H1 (cell line): Measurements from ENCODE around the gene F5. TPM values are rescaled to one million over a fixed set of nuclear protein-coding genes. Genes with fewer than 3 reads are reported as not detected.

Source experiments
- CTCF ChIA-PET: fragments of 300-600 bp; sonication (Branson Sonifier 250); formaldehyde crosslinking; loops from one replicate; lab custom pipeline; 2021; ENCODE audit not compliant: partially characterized antibody; lab: Charles Lee
- POLR2A ChIA-PET: fragments of 300-600 bp; sonication (Branson Sonifier 250); formaldehyde crosslinking; loops from one replicate; lab custom pipeline; 2021; ENCODE audit warnings: inconsistent platforms; ENCODE audit not compliant: partially characterized antibody; lab: Charles Lee
- DNase-seq, 2 experiments: peaks; one replicate each; pipeline versions ENCODE4 v3.0.0 to v3.0.0-alpha.2; 2010 to 2022; ENCODE audit warnings: low spot score in 2 of 2, low read depth in 1 of 2, mixed read lengths in 1 of 2
- FAIRE-seq: peaks from 2 replicates; lab custom pipeline; 2011; peaks lifted over from hg19 to GRCh38; lab: Jason Lieb, UNC
- H2AFZ ChIP-seq: 2 replicates; pipeline ENCODE4 v1.8.1; 2012; ENCODE audit warnings: low read length, inconsistent platforms
- H2AK5ac ChIP-seq: 2 replicates; pipeline ENCODE4 v1.6.1; 2013; ENCODE audit warnings: low read depth, low read length
- H2BK120ac ChIP-seq: replicated peaks from 2 replicates; pipeline ENCODE3; 2013; ENCODE audit warnings: low read depth, low read length, inconsistent platforms
- H2BK12ac ChIP-seq: 2 replicates; pipeline ENCODE4 v1.6.1; 2013; ENCODE audit warnings: low read depth, low read length
- H2BK15ac ChIP-seq: 2 replicates; pipeline ENCODE4 v1.6.1; 2013; ENCODE audit warnings: low read length
- H2BK20ac ChIP-seq: 2 replicates; pipeline ENCODE4 v1.6.1; 2013; ENCODE audit warnings: low read length
- H2BK5ac ChIP-seq: 2 replicates; pipeline ENCODE4 v1.6.1; 2013; ENCODE audit warnings: low read depth, low read length
- H3K14ac ChIP-seq: 2 replicates; pipeline ENCODE4 v1.6.1; 2013; ENCODE audit warnings: inconsistent platforms; ENCODE audit not compliant: insufficient read length
- H3K18ac ChIP-seq: 2 replicates; pipeline ENCODE4 v1.6.1; 2013; ENCODE audit warnings: low read length; ENCODE audit errors: extremely low read depth
- H3K23ac ChIP-seq: 2 replicates; pipeline ENCODE4 v1.6.1; 2013; ENCODE audit warnings: inconsistent platforms; ENCODE audit not compliant: insufficient read length
- H3K23me2 ChIP-seq: 2 replicates; pipeline ENCODE4 v1.6.1; 2013; ENCODE audit warnings: low read depth, low read length
- H3K27ac ChIP-seq: 2 replicates; pipeline ENCODE4 v1.6.1; 2011; ENCODE audit warnings: low read depth, low read length, inconsistent platforms
- H3K27me3 ChIP-seq, 4 experiments: replicated peaks in 1 of 4; 1 replicate in 1 of 4; 2 replicates in 3 of 4; pipeline versions ENCODE4 v1.6.1 to v1.8.1; 2011 to 2013; ENCODE audit warnings: low read length in 3 of 4, mild to moderate bottlenecking in 3 of 4, inconsistent platforms in 2 of 4, mixed read lengths in 2 of 4, moderate library complexity in 1 of 4; ENCODE audit not compliant: control insufficient read depth in 3 of 4, insufficient read depth in 3 of 4; ENCODE audit errors: extremely low read depth in 1 of 4
- H3K36me3 ChIP-seq, 4 experiments: 2 replicates each; pipeline versions ENCODE4 v1.6.1 to v1.8.1; 2011 to 2013; ENCODE audit warnings: mild to moderate bottlenecking in 4 of 4, low read length in 3 of 4, moderate library complexity in 2 of 4, control low read depth in 1 of 4, inconsistent platforms in 1 of 4; ENCODE audit not compliant: insufficient read depth in 4 of 4, control insufficient read depth in 2 of 4
- H3K4ac ChIP-seq: replicated peaks from 2 replicates; pipeline ENCODE3; 2013; ENCODE audit warnings: low read length, low read depth, mixed read lengths, inconsistent platforms; ENCODE audit not compliant: insufficient read length
- H3K4me1 ChIP-seq, 4 experiments: replicated peaks in 1 of 4; 1 replicate in 1 of 4; 2 replicates in 3 of 4; pipeline versions ENCODE4 v1.6.1 to v1.8.1; 2011 to 2013; ENCODE audit warnings: low read length in 3 of 4, inconsistent platforms in 2 of 4, mixed read lengths in 1 of 4; ENCODE audit not compliant: insufficient read depth in 4 of 4, control insufficient read depth in 3 of 4
- H3K4me2 ChIP-seq, 2 experiments: 2 replicates each; pipeline versions ENCODE4 v1.6.1 to v1.8.1; 2011 to 2013; ENCODE audit warnings: low read depth in 2 of 2, low read length in 2 of 2, control low read depth in 1 of 2, inconsistent platforms in 1 of 2, mild to moderate bottlenecking in 1 of 2; ENCODE audit not compliant: insufficient read depth in 1 of 2
- H3K4me3 ChIP-seq, 4 experiments: fragments of 200-600, 300-600 bp in 1 of 4; sonication (generic), shearing (Covaris generic), sonication (Bioruptor Twin) in 1 of 4; 2 replicates each; pipeline versions ENCODE4 v1.5.1 to v1.8.1; 2011 to 2016; ENCODE audit warnings: low read length in 4 of 4, low read depth in 3 of 4, control low read depth in 2 of 4, inconsistent platforms in 2 of 4, mild to moderate bottlenecking in 2 of 4, mixed read lengths in 1 of 4, moderate library complexity in 1 of 4; ENCODE audit not compliant: insufficient read depth in 2 of 4; ENCODE audit errors: extremely low read depth in 1 of 4
- H3K56ac ChIP-seq: replicated peaks from 2 replicates; pipeline ENCODE3; 2013; ENCODE audit warnings: low read depth, mild to moderate bottlenecking, mixed read lengths, low read length, inconsistent platforms; ENCODE audit not compliant: insufficient read length
- H3K79me1 ChIP-seq: 2 replicates; pipeline ENCODE4 v1.6.1; 2013; ENCODE audit warnings: low read depth, low read length, control low read depth
- H3K79me2 ChIP-seq, 2 experiments: 2 replicates each; pipeline versions ENCODE4 v1.6.1 to v1.8.1; 2012 to 2013; ENCODE audit warnings: low read length in 2 of 2, mild to moderate bottlenecking in 2 of 2, inconsistent platforms in 1 of 2; ENCODE audit not compliant: insufficient read depth in 2 of 2, control insufficient read depth in 1 of 2
- H3K9ac ChIP-seq, 4 experiments: replicated peaks in 1 of 4; 1 replicate in 1 of 4; 2 replicates in 3 of 4; pipeline versions ENCODE4 v1.6.1 to v1.8.1; 2011 to 2013; ENCODE audit warnings: low read depth in 3 of 4, low read length in 3 of 4, control low read depth in 2 of 4, mild to moderate bottlenecking in 2 of 4, moderate library complexity in 2 of 4, inconsistent platforms in 1 of 4; ENCODE audit errors: extremely low read depth in 1 of 4
- H3K9me3 ChIP-seq, 2 experiments: 2 replicates each; pipeline versions ENCODE4 v1.6.1 to v1.8.1; 2012 to 2013; ENCODE audit warnings: mild to moderate bottlenecking in 2 of 2, moderate library complexity in 2 of 2, control low read depth in 1 of 2, inconsistent platforms in 1 of 2, low read depth in 1 of 2, low read length in 1 of 2, mixed read lengths in 1 of 2; ENCODE audit not compliant: insufficient read depth in 2 of 2
- H4K20me1 ChIP-seq, 2 experiments: replicated peaks in 1 of 2; 2 replicates each; pipeline versions ENCODE3 to v1.8.1; 2011 to 2013; ENCODE audit warnings: inconsistent platforms in 2 of 2, low read length in 2 of 2, mild to moderate bottlenecking in 1 of 2; ENCODE audit not compliant: insufficient read depth in 2 of 2, control insufficient read depth in 1 of 2
- H4K5ac ChIP-seq: 2 replicates; pipeline ENCODE4 v1.6.1; 2013; ENCODE audit warnings: low read length, low read depth, mixed read lengths, inconsistent platforms; ENCODE audit not compliant: insufficient read length
- H4K8ac ChIP-seq: 2 replicates; pipeline ENCODE4 v1.8.0; 2013; ENCODE audit warnings: mild to moderate bottlenecking, moderate library complexity, low read length, inconsistent platforms; ENCODE audit not compliant: insufficient read depth; ENCODE audit errors: extremely low read depth
- H4K91ac ChIP-seq: replicated peaks from 2 replicates; pipeline ENCODE3; 2013; ENCODE audit warnings: low read length, mixed read lengths, inconsistent platforms; ENCODE audit not compliant: insufficient read length
- BRCA1 ChIP-seq: IDR thresholded peaks from 2 replicates; pipeline ENCODE4 v1.6.1; 2012; ENCODE audit warnings: low read depth, low read length, improper control_type of control experiment
- CBX8 ChIP-seq: fragments of 300-800, 300-1000 bp; sonication (generic); IDR thresholded peaks from 2 replicates; pipeline ENCODE4 v1.7.1; 2016; ENCODE audit warnings: low read depth, low read length, borderline replicate concordance
- CEBPB ChIP-seq: IDR thresholded peaks from 2 replicates; pipeline ENCODE4 v1.6.1; 2012; ENCODE audit warnings: low read depth, low read length
- HDAC6 ChIP-seq: IDR thresholded peaks from one replicate; pipeline ENCODE4 v1.7.1; 2012; ENCODE audit warnings: low read depth, mild to moderate bottlenecking, inconsistent platforms, low read length, moderate library complexity
- PHF8 ChIP-seq: fragments of 200-600 bp; sonication (generic); conservative IDR thresholded peaks from 2 replicates; pipeline ENCODE4 v1.7.1; 2012; ENCODE audit warnings: low read depth, mild to moderate bottlenecking, inconsistent platforms, low read length, moderate library complexity
- POLR2A ChIP-seq, 2 experiments: IDR thresholded peaks; 1 replicate in 1 of 2; 2 replicates in 1 of 2; pipeline ENCODE4 v1.6.1; 2011; ENCODE audit warnings: low read depth in 2 of 2, low read length in 2 of 2, mild to moderate bottlenecking in 2 of 2; ENCODE audit errors: control extremely low read depth in 1 of 2
- RBBP5 ChIP-seq: IDR thresholded peaks from 2 replicates; pipeline ENCODE4 v1.7.1; 2012; ENCODE audit warnings: low read depth, mild to moderate bottlenecking, inconsistent platforms, low read length, moderate library complexity, borderline replicate concordance
- RFX5 ChIP-seq: IDR thresholded peaks from 2 replicates; pipeline ENCODE4 v1.6.1; 2011; ENCODE audit warnings: low read depth, low read length, improper control_type of control experiment, borderline replicate concordance
- SIRT6 ChIP-seq: IDR thresholded peaks from one replicate; pipeline ENCODE4 v1.7.1; 2012; ENCODE audit warnings: low read length, inconsistent platforms
- WGBS, 2 experiments: shearing (Covaris generic) in 1 of 2; methylation state at CpG; one replicate each; pipeline versions ENCODE4 v1.1.6 to v1.1.7; 2013 to 2015; ENCODE audit warnings: low lambda C conversion rate in 2 of 2, mixed read lengths in 2 of 2, inconsistent platforms in 1 of 2, low coverage in 1 of 2, missing lambda C conversion rate in 1 of 2; ENCODE audit not compliant: insufficient replicate concordance in 2 of 2, insufficient coverage in 1 of 2, insufficient read length in 1 of 2; ENCODE audit errors: extremely low coverage in 1 of 2, missing lambda C conversion rate in 1 of 2; 5-methylcytosine and 5-hydroxymethylcytosine counted together
- polyA plus RNA-seq, 7 experiments: library from polyadenylated mRNA; depleted of rRNA in 3 of 7; stranded (reverse) in 5 of 7; unstranded in 2 of 7; fragments of >200 nt in 5 of 7; fragments of 200-250 nt in 2 of 7; gene quantifications; 1 replicate in 5 of 7; 2 replicates in 1 of 7; 4 replicates in 1 of 7; pipeline versions ENCODE4 v1.2.1 to v1.2.3, GENCODE V29; 2011 to 2013; ENCODE audit warnings: missing spikeins in 2 of 7, mixed read lengths in 2 of 7
- total RNA-seq: library from RNA; stranded (reverse); fragmentation: NEBNext Ultra II Directional; extraction: Animal tissue kit (Norgen Biotek cat#: 25700); gene quantifications from 2 replicates; pipeline ENCODE4 v1.2.1, GENCODE V29; 2021
- TF ChIP-seq, protein P1 (sequence below): IDR thresholded peaks from 2 replicates; pipeline ENCODE4 v1.6.1; 2012; ENCODE audit warnings: low read length, inconsistent platforms
- TF ChIP-seq, protein P2 (sequence below): IDR thresholded peaks from 2 replicates; pipeline ENCODE4 v1.6.1; 2012; ENCODE audit warnings: inconsistent platforms

The F5 gene
- total and polyA plus RNA-seq, 2 of the 8 experiments (the other 6 are each of a cell fraction or from before 2014, with no cell fraction given), result 0.04 to 0.06 TPM

DNA sequence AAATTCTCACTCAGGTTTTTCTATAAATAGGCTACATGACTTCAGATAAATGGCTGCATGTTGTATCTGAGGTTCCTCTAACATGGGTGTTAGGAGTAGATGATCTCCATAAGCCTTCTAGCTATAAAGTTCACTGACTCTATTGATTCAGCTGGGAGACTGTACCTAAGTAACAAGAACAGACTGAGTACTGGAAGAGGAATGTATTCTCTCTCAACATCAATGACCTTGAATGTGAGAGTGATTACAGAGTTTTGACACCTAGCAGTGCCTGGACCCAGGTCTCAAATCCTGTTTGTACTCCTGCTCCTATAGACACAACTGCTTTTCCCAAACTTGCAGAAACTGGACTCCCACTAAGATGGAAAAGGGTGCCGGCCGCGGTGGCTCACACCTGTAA is 91.9 kb downstream of the F5 start:
- Histone ChIP-seq H4K91ac (no peak overlapping the region), H4K8ac (no peak overlapping the region), H3K79me1 (no peaks in the 10 kb centered on the region), H2BK120ac (no peak overlapping the region), H3K79me2 (no peaks in the 10 kb centered on the region), H2AK5ac (no peak overlapping the region), H4K20me1 (no peaks in the 10 kb centered on the region), H2BK12ac (no peak overlapping the region), H2BK15ac (no peak overlapping the region), H3K23me2 (no peaks in the 10 kb centered on the region), H3K14ac (no peak overlapping the region), H3K36me3 (no peaks in the 10 kb centered on the region), H2AFZ (no peak overlapping the region), H3K4me2 (no peak overlapping the region), H3K23ac (no peak overlapping the region), H3K4me1 (no peaks in the 10 kb centered on the region), H3K18ac (no peak overlapping the region), H3K27me3 (no peaks in the 10 kb centered on the region), H4K5ac (no peak overlapping the region), H3K9ac (no peak overlapping the region), H2BK20ac (no peak overlapping the region), H2BK5ac (no peak overlapping the region), H3K27ac (no peak overlapping the region), H3K4ac (no peak overlapping the region), H3K56ac (no peak overlapping the region), H3K9me3 (no peaks in the 10 kb centered on the region), H3K4me3 (no peak overlapping the region)
- POLR2A ChIA-PET, result no interaction called here
- no peak for TF ChIP-seq PHF8
- TF ChIP-seq RFX5, result no peak
- no peak for TF ChIP-seq RBBP5
- no peak for TF ChIP-seq CBX8
- no peak for TF ChIP-seq POLR2A (IDR thresholded peaks at IDR 0.05; ENCODE audit: control extremely low read depth in 1 of 2, low read depth in 2 of 2, low read length in 2 of 2)
- no peak for TF ChIP-seq HDAC6
- TF ChIP-seq SIRT6, result no peak
- TF ChIP-seq, protein P1, sequence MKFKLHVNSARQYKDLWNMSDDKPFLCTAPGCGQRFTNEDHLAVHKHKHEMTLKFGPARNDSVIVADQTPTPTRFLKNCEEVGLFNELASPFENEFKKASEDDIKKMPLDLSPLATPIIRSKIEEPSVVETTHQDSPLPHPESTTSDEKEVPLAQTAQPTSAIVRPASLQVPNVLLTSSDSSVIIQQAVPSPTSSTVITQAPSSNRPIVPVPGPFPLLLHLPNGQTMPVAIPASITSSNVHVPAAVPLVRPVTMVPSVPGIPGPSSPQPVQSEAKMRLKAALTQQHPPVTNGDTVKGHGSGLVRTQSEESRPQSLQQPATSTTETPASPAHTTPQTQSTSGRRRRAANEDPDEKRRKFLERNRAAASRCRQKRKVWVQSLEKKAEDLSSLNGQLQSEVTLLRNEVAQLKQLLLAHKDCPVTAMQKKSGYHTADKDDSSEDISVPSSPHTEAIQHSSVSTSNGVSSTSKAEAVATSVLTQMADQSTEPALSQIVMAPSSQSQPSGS, result no peak
- TF ChIP-seq BRCA1, result no peak
- TF ChIP-seq, protein P2, sequence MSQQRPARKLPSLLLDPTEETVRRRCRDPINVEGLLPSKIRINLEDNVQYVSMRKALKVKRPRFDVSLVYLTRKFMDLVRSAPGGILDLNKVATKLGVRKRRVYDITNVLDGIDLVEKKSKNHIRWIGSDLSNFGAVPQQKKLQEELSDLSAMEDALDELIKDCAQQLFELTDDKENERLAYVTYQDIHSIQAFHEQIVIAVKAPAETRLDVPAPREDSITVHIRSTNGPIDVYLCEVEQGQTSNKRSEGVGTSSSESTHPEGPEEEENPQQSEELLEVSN, result no peak
- no peak for TF ChIP-seq CEBPB
- no peak for DNase-seq
- FAIRE-seq, result no peak
- CTCF ChIA-PET, result interaction anchor here (0.9 kb wide), 1 partner anchor 10 kb away, joined by 3 read pairs; no protein-coding TSS in a partner anchor
- WGBS, 2 experiments, result 92% methylated on average over 3 of the region's 3 CpGs; no CpG with 5 or more reads in 1 of the 2 experiments
